Ascending aorta (tissue), 2 donors: ENCODE results near the gene CD38. TPM values are rescaled to one million over a fixed set of nuclear protein-coding genes. Genes with fewer than 3 reads are reported as not detected.
"Not testable (repeated sequence)": the region's sequence is repeated elsewhere in the genome, so short reads cannot be mapped to it uniquely, and the experiment has no call there.

Source experiments
- DNase-seq, 2 donors: peaks; one replicate each; pipeline ENCODE4 v3.0.0-alpha.2; 2019; ENCODE audit warnings: low spot score in 2 of 2
- H3K27ac ChIP-seq, 2 donors: fragments of 200-600 bp; sonication (generic); one replicate each; pipeline ENCODE4 v1.5.1; 2016 to 2017; ENCODE audit warnings: mild to moderate bottlenecking in 1 of 2
- H3K27me3 ChIP-seq: fragments of 200-600 bp; sonication (generic); one replicate; pipeline ENCODE4 v1.5.1; 2017
- H3K36me3 ChIP-seq, 2 donors: fragments of 200-600 bp; sonication (generic); one replicate each; pipeline ENCODE4 v1.5.1; 2016
- H3K4me1 ChIP-seq, 2 donors: fragments of 200-600 bp; sonication (generic); one replicate each; pipeline ENCODE4 v1.5.1; 2016 to 2017; ENCODE audit warnings: mild to moderate bottlenecking in 1 of 2
- H3K4me3 ChIP-seq, 2 donors: fragments of 200-600 bp; sonication (generic); one replicate each; pipeline ENCODE4 v1.5.1; 2016 to 2017; ENCODE audit warnings: mild to moderate bottlenecking in 1 of 2
- H3K9me3 ChIP-seq, 2 donors: fragments of 200-600 bp; sonication (generic); one replicate each; pipeline ENCODE4 v1.5.1; 2016
- CTCF ChIP-seq, 3 experiments: fragments of 200-600 bp in 2 of 3; fragments of 450-650 bp in 1 of 3; sonication (generic) in 2 of 3; IDR thresholded peaks; one replicate each; pipeline ENCODE4 v1.5.1; 2016 to 2019; ENCODE audit warnings: antibody characterized with exemption in 3 of 3, mild to moderate bottlenecking in 1 of 3, moderate library complexity in 1 of 3
- intact Hi-C: fragments of 100-400 bp; cut with DNase I; formaldehyde crosslinking; loops from one replicate; pipeline ENCODE4 v1.15.1; 2023
- total RNA-seq: library from RNA; depleted of rRNA; stranded (reverse); fragments of >200 nt; gene quantifications from one replicate; pipeline ENCODE4 v1.1.0, GENCODE V29; 2016

Gene CD38
- total RNA-seq, 1 donor from 2014 or later = 1.4 TPM

GRCh38 chr4:15794426-15794825 is 16.3 kb downstream of the CD38 start:
- Histone ChIP-seq H3K4me1 (no peaks in the 10 kb centered on the region), H3K27ac (no peak overlapping the region), H3K36me3 (no peaks in the 10 kb centered on the region), H3K27me3 (no peaks in the 10 kb centered on the region), H3K4me3 (no peak overlapping the region), H3K9me3 (no peaks in the 10 kb centered on the region)
- intact Hi-C loops = no loop called here
- TF ChIP-seq CTCF (IDR thresholded peaks at IDR 0.05) = no peak
- no peak for DNase-seq

- no peak overlapping the region for H3K27ac ChIP-seq
- no peak for DNase-seq
- H3K9me3 ChIP-seq = no peaks in the 10 kb centered on the region
- H3K36me3 ChIP-seq = no peaks in the 10 kb centered on the region
- TF ChIP-seq CTCF (IDR thresholded peaks at IDR 0.05) = no peak
- H3K4me1 ChIP-seq = no peaks in the 10 kb centered on the region
- H3K4me3 ChIP-seq = no peak overlapping the region
- intact Hi-C loops = no loop called here
- H3K27me3 ChIP-seq = no peaks in the 10 kb centered on the region
Observed at GRCh38 chr4:15794905-15795304, 16.8 kb downstream of the CD38 start.

GRCh38 chr4:15797320-15797719 is 19.2 kb downstream of the CD38 start:
- no peak for DNase-seq
- no peaks in the 10 kb centered on the region for H3K9me3 ChIP-seq
- H3K27ac ChIP-seq = no peak overlapping the region
- intact Hi-C loops = no loop called here
- no peaks in the 10 kb centered on the region for H3K27me3 ChIP-seq
- H3K4me3 ChIP-seq = no peak overlapping the region
- no peak for TF ChIP-seq CTCF (IDR thresholded peaks at IDR 0.05)
- no peaks in the 10 kb centered on the region for H3K36me3 ChIP-seq
- no peaks in the 10 kb centered on the region for H3K4me1 ChIP-seq

GRCh38 chr4:15799141-15799540 is 21.0 kb downstream of the CD38 start:
- H3K4me3 ChIP-seq = no peak overlapping the region
- intact Hi-C loops = no loop called here
- H3K36me3 ChIP-seq = no peaks in the 10 kb centered on the region
- no peak for TF ChIP-seq CTCF (IDR thresholded peaks at IDR 0.05)
- H3K9me3 ChIP-seq = no peaks in the 10 kb centered on the region
- DNase-seq = no peak
- H3K4me1 ChIP-seq = no peaks in the 10 kb centered on the region
- H3K27ac ChIP-seq = no peak overlapping the region
- no peaks in the 10 kb centered on the region for H3K27me3 ChIP-seq

GRCh38 chr4:15799701-15800100 is 21.6 kb downstream of the CD38 start:
- Histone ChIP-seq H3K9me3 (no peaks in the 10 kb centered on the region), H3K4me1 (no peaks in the 10 kb centered on the region), H3K4me3 (no peak overlapping the region), H3K27ac (no peak overlapping the region), H3K36me3 (no peaks in the 10 kb centered on the region), H3K27me3 (no peaks in the 10 kb centered on the region)
- TF ChIP-seq CTCF (IDR thresholded peaks at IDR 0.05) = no peak
- DNase-seq = no peak
- intact Hi-C loops = loop anchor here (10.0 kb wide), 1 partner anchor 325 kb away; no protein-coding TSS in a partner anchor

- H3K9me3 ChIP-seq, H3K36me3 ChIP-seq, H3K27me3 ChIP-seq, H3K4me3 ChIP-seq, H3K27ac ChIP-seq, DNase-seq, H3K4me1 ChIP-seq: not testable (repeated sequence)
- intact Hi-C loops = loop anchor here (10.0 kb wide), 1 partner anchor 328 kb away; no protein-coding TSS in a partner anchor
Observed at GRCh38 chr4:15802497-15802896, 24.4 kb downstream of the CD38 start.
